HG02943 (cell line): ENCODE data around the gene DHRS11.
A peak's percentile ranks its signal among the peaks of the same experiment; 100 is the strongest.

ENCODE experiments used
- ATAC-seq: cut with Tn5 transposase; IDR thresholded peaks from one replicate; pipeline ENCODE4 v1.9.1; 2021; ENCODE audit warnings: mild to moderate bottlenecking, low read depth, moderate library complexity; ENCODE audit not compliant: unreplicated experiment

The DHRS11 gene, protein sequence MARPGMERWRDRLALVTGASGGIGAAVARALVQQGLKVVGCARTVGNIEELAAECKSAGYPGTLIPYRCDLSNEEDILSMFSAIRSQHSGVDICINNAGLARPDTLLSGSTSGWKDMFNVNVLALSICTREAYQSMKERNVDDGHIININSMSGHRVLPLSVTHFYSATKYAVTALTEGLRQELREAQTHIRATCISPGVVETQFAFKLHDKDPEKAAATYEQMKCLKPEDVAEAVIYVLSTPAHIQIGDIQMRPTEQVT

GRCh38 chr17:36591434-36592315 lies at the start of gene DHRS11:
Gene DHRS11, plus strand, starts transcription at chr17:36591879. Its CDS starts 131 bp downstream, at chr17:36592010.
- peak; percentile 51 for ATAC-seq

DNA sequence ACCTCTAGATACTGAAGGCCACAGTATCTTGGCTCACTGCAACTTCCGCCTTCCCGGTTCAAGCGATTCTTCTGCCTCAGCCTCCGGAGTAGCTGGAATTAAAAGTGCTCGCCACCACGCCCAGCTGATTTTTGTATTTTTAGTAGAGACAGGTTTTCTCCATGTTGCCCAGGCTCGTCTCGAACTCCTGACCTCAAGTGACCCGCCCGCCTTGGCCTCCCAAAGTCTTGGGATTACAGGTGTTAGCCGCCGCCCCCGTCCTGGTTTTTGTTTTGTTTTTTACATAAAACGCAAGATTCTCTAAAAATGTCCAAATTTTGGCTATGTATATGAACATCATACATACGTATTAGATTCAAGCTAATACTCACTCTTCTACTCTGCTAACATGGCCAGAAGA lies 48.9 kb upstream of the DHRS11 start:
- ATAC-seq: no peak

DNA sequence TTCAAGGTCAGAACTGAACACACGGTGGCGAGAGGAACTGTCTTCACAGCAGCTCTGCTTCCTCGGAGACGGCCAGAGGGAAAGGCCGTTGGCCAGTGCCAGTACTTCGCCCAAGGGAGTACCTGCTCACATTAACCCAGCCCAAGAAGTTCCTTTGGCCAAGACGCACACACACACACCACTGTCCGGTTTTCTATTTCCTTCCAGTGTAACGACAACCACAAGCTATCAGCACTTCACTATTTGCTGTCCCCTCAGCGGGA lies 47.7 kb upstream of the DHRS11 start:
- no peak for ATAC-seq

DNA sequence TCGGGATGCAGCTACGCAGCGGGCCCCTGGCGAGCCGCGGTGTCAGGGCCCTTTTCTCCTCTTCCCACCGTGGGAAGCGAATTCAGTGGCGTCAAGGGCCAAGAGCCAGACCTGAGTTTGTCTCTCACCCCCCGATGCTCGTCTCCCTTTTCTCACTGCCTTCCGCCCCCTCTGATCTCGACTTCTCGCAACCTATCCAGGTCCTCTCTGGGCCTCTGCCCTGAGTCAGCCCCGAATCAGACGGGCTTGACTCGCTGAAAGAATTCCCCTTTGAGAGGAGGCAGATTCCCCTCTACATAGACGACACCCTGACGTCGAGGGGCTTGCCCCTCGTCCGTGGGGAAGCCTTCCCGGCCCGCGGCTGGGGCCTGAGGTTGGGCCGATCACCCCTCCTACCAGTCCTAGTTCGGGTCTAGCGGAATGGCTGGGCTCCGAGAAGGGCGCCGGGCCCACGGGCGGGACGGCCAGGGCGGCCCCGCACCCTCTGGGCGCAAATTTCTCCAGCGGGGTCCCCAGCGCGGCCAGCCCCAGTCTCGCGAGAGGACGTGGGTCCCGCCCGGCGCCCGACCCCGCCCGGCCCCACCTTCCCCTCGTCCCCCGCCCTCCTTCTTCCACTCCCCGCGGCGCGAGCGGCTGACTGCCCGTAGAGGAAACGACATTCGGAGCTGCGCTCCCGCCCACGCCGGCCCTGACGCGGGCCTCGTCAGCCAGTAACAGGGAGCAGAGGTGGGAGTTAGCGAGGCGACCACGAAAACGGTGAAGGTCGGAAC lies 47.2 kb upstream of the DHRS11 start, which contains the start of gene GGNBP2:
TSS of gene GGNBP2 (plus strand) at position 613 of the 770 bp plus-strand sequence. CDS start 806 bp downstream, outside the sequence.
- ATAC-seq: peak; percentile 43

DNA sequence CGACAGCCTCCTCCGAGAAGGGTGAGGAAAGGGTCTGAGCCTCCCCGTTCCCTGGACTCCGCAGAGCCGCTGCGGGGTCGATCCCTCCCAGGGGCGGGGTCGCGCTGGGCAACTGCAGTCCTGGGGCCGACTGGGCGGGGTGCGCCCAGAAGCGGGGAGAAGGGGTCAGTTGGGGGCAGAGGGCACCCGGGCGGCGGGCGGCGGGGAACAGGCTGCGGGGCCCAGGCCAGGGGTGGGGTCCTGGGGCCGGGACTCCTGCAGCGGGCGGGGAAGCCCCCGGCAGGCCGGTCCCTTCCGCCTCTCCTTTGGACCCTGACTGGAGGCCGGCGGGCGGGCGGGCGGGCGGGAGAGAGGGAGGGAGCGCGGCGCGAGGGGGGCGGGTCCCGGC lies 46.6 kb upstream of the DHRS11 start:
- ATAC-seq: peak; percentile 39

DNA sequence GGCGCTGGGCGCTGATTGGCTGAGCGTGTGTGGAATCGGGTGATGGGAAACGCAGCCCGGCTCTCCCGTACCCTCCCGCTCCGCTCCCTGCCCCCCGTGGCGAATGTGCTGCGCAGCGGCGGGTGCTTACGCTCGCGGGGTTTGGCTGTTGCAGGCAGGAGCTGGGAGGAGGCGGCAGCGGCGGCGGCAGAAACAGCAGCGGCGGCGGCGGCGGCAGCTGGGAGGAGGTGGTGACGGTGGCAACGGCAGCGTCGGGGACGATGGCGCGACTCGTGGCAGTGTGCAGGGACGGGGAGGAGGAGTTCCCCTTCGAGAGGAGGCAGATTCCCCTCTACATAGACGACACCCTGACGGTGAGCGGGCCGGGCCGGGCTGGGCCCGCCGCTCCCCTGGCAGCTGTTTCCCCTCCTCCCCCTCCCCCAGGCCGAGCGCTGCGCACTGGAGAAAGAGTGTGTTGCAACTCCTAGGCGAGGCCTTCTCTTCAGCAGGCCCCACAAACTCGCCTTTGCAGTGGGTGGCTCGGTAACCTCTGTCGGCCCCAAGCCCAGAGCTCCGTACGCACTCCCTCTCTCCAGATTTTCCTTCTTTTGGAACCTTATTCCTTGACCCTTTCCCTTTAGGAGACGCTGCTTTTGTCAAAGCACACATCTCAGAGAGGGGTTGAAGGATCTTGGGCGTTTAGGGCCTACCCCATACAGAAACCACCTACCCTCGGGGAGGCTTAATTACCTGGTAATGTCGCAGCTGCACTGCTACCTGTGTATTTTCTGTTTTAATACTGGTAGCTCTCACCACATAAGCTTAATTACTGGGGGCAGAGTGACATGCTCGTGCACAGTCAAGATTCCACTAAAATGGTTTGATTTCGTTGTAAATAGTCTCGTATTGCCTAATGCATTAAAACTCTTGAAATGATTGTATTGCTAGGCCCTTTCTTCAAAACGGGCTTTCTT lies 45.9 kb upstream of the DHRS11 start:
- peak; percentile 72 for ATAC-seq

- no peak for ATAC-seq
Observed at GRCh38 chr17:36546418-36547093, 45.1 kb upstream of the DHRS11 start.

DNA sequence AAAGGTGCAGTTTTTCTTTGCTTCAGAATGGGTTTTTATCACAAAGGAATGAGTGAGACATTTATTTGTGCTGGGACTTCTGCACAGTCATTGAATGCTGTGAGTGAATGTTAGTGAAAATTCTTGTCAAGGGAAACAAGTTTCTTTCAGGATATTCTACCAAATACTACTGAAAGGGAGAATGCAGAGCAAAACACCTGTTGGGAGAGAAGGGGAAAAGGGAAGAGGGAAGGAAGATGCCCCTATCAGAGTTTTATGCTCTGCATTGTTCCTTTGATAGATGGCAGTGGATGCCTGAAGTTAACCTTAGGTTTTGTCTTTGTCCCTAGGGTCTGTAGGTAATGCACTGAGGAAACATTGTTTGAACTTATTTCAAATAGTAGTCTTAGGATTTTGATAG lies 43.9 kb upstream of the DHRS11 start:
- ATAC-seq: no peak

- no peak for ATAC-seq
Observed at GRCh38 chr17:36550491-36551417, 40.9 kb upstream of the DHRS11 start.

GRCh38 chr17:36553459-36553858 lies 38.2 kb upstream of the DHRS11 start:
- no peak for ATAC-seq

DNA sequence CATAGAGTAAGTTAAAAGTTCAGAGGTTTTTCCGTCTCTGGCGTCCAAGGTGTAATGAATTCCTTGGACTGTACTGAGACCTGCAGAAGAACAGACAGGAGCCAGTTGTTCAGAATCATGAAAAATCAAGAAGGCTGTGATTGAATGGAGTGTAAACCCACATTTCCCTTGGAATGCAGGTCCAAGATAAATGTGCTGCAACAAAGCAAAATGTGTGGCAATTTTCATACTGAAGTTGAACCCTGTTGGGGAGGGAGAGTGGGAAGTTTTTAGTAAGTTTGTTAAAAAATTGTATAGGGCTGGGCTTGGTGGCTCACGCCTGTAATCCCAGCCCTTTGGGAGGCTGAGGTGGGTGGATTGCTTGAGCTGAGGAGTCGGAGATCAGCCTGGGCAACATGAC lies 25.6 kb upstream of the DHRS11 start:
- no peak for ATAC-seq

- no peak for ATAC-seq
Observed at GRCh38 chr17:36575028-36575427, 16.7 kb upstream of the DHRS11 start.

DNA sequence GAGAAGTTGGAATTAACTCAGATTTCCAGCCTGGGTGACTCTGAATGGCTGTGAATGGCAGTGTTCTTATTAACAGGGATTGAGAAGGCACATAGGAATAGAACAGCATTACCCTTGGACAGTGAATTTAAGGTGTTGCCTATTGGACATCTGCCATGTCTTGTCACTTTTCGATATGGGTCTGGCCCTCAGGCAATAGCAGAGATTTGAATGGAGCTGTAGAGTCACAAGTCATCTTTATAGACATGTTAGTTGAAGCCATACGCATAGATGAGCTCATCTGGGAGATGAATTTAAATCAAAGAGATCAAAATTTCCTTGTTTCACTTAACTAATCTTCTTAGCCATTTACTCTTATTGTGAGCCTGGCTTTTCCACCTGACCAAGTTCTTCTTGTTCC lies 14.9 kb upstream of the DHRS11 start:
- ATAC-seq: no peak

GRCh38 chr17:36578671-36579070 lies 13.0 kb upstream of the DHRS11 start:
- ATAC-seq: no peak

DNA sequence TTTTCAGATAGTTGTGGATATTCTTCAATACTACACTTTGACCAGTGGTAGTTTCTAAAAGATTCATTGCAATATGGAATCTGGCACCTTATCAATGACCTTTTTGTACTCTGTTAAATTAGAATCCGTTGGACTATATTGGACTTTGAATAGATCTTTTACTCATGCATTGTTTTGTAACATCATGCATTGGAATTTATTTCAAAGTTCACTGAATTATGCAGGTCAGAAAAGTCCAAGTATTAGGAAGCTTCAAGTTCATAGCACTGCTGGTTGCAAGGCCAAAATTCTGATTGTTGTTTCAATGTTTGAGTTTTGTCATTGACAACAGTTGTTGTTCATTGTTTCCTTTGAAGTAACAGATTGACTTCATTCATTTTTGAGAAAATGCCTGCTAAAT lies 7.9 kb upstream of the DHRS11 start:
- ATAC-seq: no peak

DNA sequence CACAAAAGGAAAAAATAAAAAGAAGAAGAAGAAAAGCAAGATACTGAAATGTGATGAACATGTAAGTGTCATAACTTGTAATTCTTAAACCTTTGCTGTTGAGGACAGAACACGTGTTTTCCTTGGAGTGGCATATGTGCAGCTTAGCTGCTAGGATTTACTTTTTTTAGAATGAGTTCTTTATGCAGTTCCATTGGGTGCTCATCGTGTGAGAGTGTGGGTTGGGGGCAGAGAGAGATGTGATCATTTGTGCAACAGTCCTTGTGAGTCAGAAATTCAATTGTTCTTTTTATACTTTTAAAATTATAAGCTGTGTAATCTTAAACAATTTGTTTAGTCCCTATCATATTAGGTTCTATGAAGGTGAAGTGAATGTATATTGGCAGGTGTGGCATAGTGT lies 5.5 kb upstream of the DHRS11 start:
- no peak for ATAC-seq

GRCh38 chr17:36590082-36590481 lies 1.6 kb upstream of the DHRS11 start:
- ATAC-seq: no peak

GRCh38 chr17:36592316-36592715 lies 637 bp downstream of the DHRS11 start:
- ATAC-seq: no peak
